COLO829 (cell line): ENCODE results near the gene PGAP3.
A peak's percentile ranks its signal among the peaks of the same experiment; 100 is the strongest.

Source experiments
- DNase-seq: peaks from one replicate; pipeline ENCODE4 v3.0.0; 2012; ENCODE audit warnings: low spot score

Gene PGAP3

GRCh38 chr17:39671651-39672521, 16.0 kb downstream of the PGAP3 start:
- no peak for DNase-seq

GRCh38 chr17:39670746-39671145, 17.1 kb downstream of the PGAP3 start:
- no peak for DNase-seq

GRCh38 chr17:39669897-39670735, 17.7 kb downstream of the PGAP3 start:
- no peak for DNase-seq

GRCh38 chr17:39667945-39668924, 19.6 kb downstream of the PGAP3 start, which contains the start of gene PNMT:
PNMT (plus strand) TSS chr17:39668453; CDS start chr17:39668476, 23 bp downstream.
- peak; percentile 35 for DNase-seq

- DNase-seq: no peak
Measured at GRCh38 chr17:39667262-39667944, 20.5 kb downstream of the PGAP3 start.

- DNase-seq: no peak
Measured at GRCh38 chr17:39666601-39667261, 21.1 kb downstream of the PGAP3 start.

- DNase-seq: no peak
Measured at GRCh38 chr17:39666231-39666600, 21.6 kb downstream of the PGAP3 start.

GRCh38 chr17:39665642-39666224, 22.1 kb downstream of the PGAP3 start:
- DNase-seq: no peak

GRCh38 chr17:39664581-39665561, 23.0 kb downstream of the PGAP3 start, which contains the start of gene TCAP:
TCAP (plus strand) TSS chr17:39665349; CDS start chr17:39665360, 11 bp downstream.
- no peak for DNase-seq

GRCh38 chr17:39663688-39664580, 23.9 kb downstream of the PGAP3 start:
- DNase-seq: no peak

- no peak for DNase-seq
Measured at GRCh38 chr17:39663340-39663687, 24.5 kb downstream of the PGAP3 start.

GRCh38 chr17:39662551-39663339, 25.1 kb downstream of the PGAP3 start:
- no peak for DNase-seq

- no peak for DNase-seq
Measured at GRCh38 chr17:39661744-39662541, 25.9 kb downstream of the PGAP3 start.

- DNase-seq: no peak
Measured at GRCh38 chr17:39660397-39661385, 27.2 kb downstream of the PGAP3 start.

GRCh38 chr17:39660011-39660360, 27.9 kb downstream of the PGAP3 start:
- no peak for DNase-seq
